Esophagus muscularis mucosa (tissue), 3 donors: ENCODE measurements around the gene HOXD9.

ENCODE experiments used
- POLR2A ChIP-seq: fragments of 450-650 bp; IDR thresholded peaks from one replicate; pipeline ENCODE4 v1.6.1; 2017; ENCODE audit warnings: antibody characterized with exemption, moderate library complexity, mild to moderate bottlenecking, low read depth
- TF ChIP-seq, protein P1 (sequence below), 3 experiments: fragments of 200-600 bp in 2 of 3; fragments of 450-650 bp in 1 of 3; sonication (generic) in 2 of 3; IDR thresholded peaks; one replicate each; pipeline ENCODE4 v1.5.1; 2017 to 2019; ENCODE audit warnings: antibody characterized with exemption in 3 of 3, mild to moderate bottlenecking in 2 of 3, moderate library complexity in 1 of 3

GRCh38 chr2:176156301-176156806 lies 33.8 kb downstream of the HOXD9 start:
- TF ChIP-seq, protein P1, sequence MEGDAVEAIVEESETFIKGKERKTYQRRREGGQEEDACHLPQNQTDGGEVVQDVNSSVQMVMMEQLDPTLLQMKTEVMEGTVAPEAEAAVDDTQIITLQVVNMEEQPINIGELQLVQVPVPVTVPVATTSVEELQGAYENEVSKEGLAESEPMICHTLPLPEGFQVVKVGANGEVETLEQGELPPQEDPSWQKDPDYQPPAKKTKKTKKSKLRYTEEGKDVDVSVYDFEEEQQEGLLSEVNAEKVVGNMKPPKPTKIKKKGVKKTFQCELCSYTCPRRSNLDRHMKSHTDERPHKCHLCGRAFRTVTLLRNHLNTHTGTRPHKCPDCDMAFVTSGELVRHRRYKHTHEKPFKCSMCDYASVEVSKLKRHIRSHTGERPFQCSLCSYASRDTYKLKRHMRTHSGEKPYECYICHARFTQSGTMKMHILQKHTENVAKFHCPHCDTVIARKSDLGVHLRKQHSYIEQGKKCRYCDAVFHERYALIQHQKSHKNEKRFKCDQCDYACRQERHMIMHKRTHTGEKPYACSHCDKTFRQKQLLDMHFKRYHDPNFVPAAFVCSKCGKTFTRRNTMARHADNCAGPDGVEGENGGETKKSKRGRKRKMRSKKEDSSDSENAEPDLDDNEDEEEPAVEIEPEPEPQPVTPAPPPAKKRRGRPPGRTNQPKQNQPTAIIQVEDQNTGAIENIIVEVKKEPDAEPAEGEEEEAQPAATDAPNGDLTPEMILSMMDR (IDR thresholded peaks at IDR 0.05): no peak
- no peak for TF ChIP-seq POLR2A
